Liver (tissue), 9 donors: Measurements from ENCODE around the gene BLVRA. TPM values are rescaled to one million over a fixed set of nuclear protein-coding genes. Genes with fewer than 3 reads are reported as not detected.
"Not testable (repeated sequence)": the region's sequence is repeated elsewhere in the genome, so short reads cannot be mapped to it uniquely, and the experiment has no call there.

Experiments
- DNase-seq: peaks from one replicate; pipeline ENCODE4 v3.0.0-alpha.2; 2017; ENCODE audit warnings: low spot score
- H3K27ac ChIP-seq, 2 donors: one replicate each; pipeline ENCODE4 v1.7.0; 2013; ENCODE audit warnings: inconsistent platforms in 2 of 2, low read length in 2 of 2, control low read depth in 1 of 2, low read depth in 1 of 2, mild to moderate bottlenecking in 1 of 2
- H3K27me3 ChIP-seq, 4 donors: one replicate each; pipeline versions ENCODE4 v1.6.1 to v1.7.0; 2013; ENCODE audit warnings: low read length in 3 of 4, inconsistent platforms in 1 of 4, mild to moderate bottlenecking in 1 of 4, moderate library complexity in 1 of 4; ENCODE audit not compliant: control insufficient read depth in 4 of 4, insufficient read depth in 4 of 4
- H3K36me3 ChIP-seq, 4 donors: one replicate each; pipeline versions ENCODE4 v1.6.1 to v1.7.0; 2013; ENCODE audit warnings: low read length in 3 of 4, mild to moderate bottlenecking in 3 of 4, low read depth in 1 of 4, moderate library complexity in 1 of 4; ENCODE audit not compliant: control insufficient read depth in 4 of 4, insufficient read depth in 3 of 4
- H3K4me1 ChIP-seq, 4 donors: one replicate each; pipeline versions ENCODE4 v1.6.1 to v1.7.0; 2013; ENCODE audit warnings: low read length in 3 of 4, mild to moderate bottlenecking in 3 of 4, moderate library complexity in 1 of 4; ENCODE audit not compliant: control insufficient read depth in 4 of 4, insufficient read depth in 4 of 4
- H3K4me3 ChIP-seq, 3 donors: one replicate each; pipeline versions ENCODE4 v1.6.1 to v1.7.0; 2013; ENCODE audit warnings: low read length in 3 of 3, control low read depth in 1 of 3, low read depth in 1 of 3, mild to moderate bottlenecking in 1 of 3
- H3K9ac ChIP-seq, 2 donors: one replicate each; pipeline ENCODE4 v1.7.0; 2013; ENCODE audit warnings: low read length in 2 of 2, mild to moderate bottlenecking in 2 of 2, moderate library complexity in 2 of 2, control low read depth in 1 of 2, low read depth in 1 of 2
- H3K9me3 ChIP-seq, 4 donors: one replicate each; pipeline versions ENCODE4 v1.6.1 to v1.7.0; 2013; ENCODE audit warnings: low read length in 3 of 4; ENCODE audit not compliant: control insufficient read depth in 4 of 4
- CTCF ChIP-seq: fragments of 150-350 bp; IDR thresholded peaks from 2 replicates; pipeline ENCODE4 v1.5.1; 2017; ENCODE audit warnings: improper control_type of control experiment, low read depth, low read length; ENCODE audit not compliant: missing input control
- FOXA1 ChIP-seq: IDR thresholded peaks from 2 replicates; pipeline ENCODE4 v1.6.1; 2016; ENCODE audit warnings: antibody characterized with exemption
- FOXA2 ChIP-seq: IDR thresholded peaks from 2 replicates; pipeline ENCODE4 v1.6.1; 2016; ENCODE audit warnings: antibody characterized with exemption
- HNF4A ChIP-seq, 2 donors: conservative IDR thresholded peaks; 2 replicates each; pipeline ENCODE4 v1.6.1; 2016; ENCODE audit warnings: antibody characterized with exemption in 2 of 2, mild to moderate bottlenecking in 2 of 2
- HNF4G ChIP-seq: IDR thresholded peaks from 2 replicates; pipeline ENCODE4 v1.6.1; 2016; ENCODE audit warnings: antibody characterized with exemption
- JUND ChIP-seq, 2 donors: IDR thresholded peaks; 2 replicates each; pipeline ENCODE4 v1.6.1; 2016; ENCODE audit warnings: antibody characterized with exemption in 2 of 2
- NR2F2 ChIP-seq: IDR thresholded peaks from 2 replicates; pipeline ENCODE4 v1.6.1; 2016; ENCODE audit warnings: antibody characterized with exemption
- RAD21 ChIP-seq, 2 donors: IDR thresholded peaks; 2 replicates each; pipeline ENCODE4 v1.6.1; 2016; ENCODE audit warnings: antibody characterized with exemption in 2 of 2, mild to moderate bottlenecking in 2 of 2
- REST ChIP-seq: IDR thresholded peaks from 2 replicates; pipeline ENCODE4 v1.6.1; 2016; ENCODE audit warnings: antibody characterized with exemption, mild to moderate bottlenecking
- SP1 ChIP-seq: IDR thresholded peaks from 2 replicates; pipeline ENCODE4 v1.6.1; 2018; ENCODE audit warnings: antibody characterized with exemption, mild to moderate bottlenecking
- WGBS: extraction: QIAGEN DNeasy Blood & Tissue Kit; methylation state at CpG from one replicate; pipeline ENCODE4 v1.1.7; 2013; 5-methylcytosine and 5-hydroxymethylcytosine counted together
- polyA plus RNA-seq, 2 donors: library from polyadenylated mRNA; stranded (reverse) in 1 of 2; unstranded in 1 of 2; fragments of 200-250 nt in 1 of 2; fragments of >200 nt in 1 of 2; fragmentation: Nextera tagmentation in 1 of 2; extraction: Ambion mirVana in 1 of 2; gene quantifications; one replicate each; pipeline versions ENCODE4 v1.2.1 to v1.2.3, GENCODE V29; 2013 to 2015
- total RNA-seq, 2 donors: library from RNA; depleted of rRNA; stranded (reverse); fragments of >200 nt; gene quantifications; one replicate each; pipeline ENCODE4 v1.2.3, GENCODE V29; 2014
- donor health status: healthy.
- donor health status: healthy.
- donor health status: healthy.
- donor health status: healthy.
- donor health status: healthy.

Gene BLVRA
- total and polyA plus RNA-seq, 4 donors, result 5.1 to 23.5 (median 6.8) TPM

GRCh38 chr7:43729924-43730248 is 28.6 kb upstream of the BLVRA start:
- H3K27ac ChIP-seq, result peak overlapping the region; percentile 24 to 88
- TF ChIP-seq NR2F2, result no peak
- TF ChIP-seq REST, result no peak
- TF ChIP-seq SP1, result no peak
- no peak for TF ChIP-seq HNF4G
- no peak for TF ChIP-seq FOXA1
- peaks cover 0 to 13% (median 7%) of the 10 kb centered on the region in 4 donors for H3K4me1 ChIP-seq

GRCh38 chr7:43731494-43731893 is 27.0 kb upstream of the BLVRA start:
- not testable (repeated sequence) for H3K27me3 ChIP-seq, H3K9ac ChIP-seq, DNase-seq, H3K27ac ChIP-seq, H3K9me3 ChIP-seq, H3K4me3 ChIP-seq, H3K36me3 ChIP-seq
- 86% methylated on average over 3 of the region's 3 CpGs for WGBS
- H3K4me1 ChIP-seq, result peaks cover 0 to 13% (median 7%) of the 10 kb centered on the region in 4 donors

More at GRCh38 chr7:43729924-43730248, 28.6 kb upstream of the BLVRA start:
- Histone ChIP-seq H3K9me3 (no peaks in the 10 kb centered on the region), H3K9ac (peak overlapping the region; percentile 83 to 94), H3K27me3 (no peaks in the 10 kb centered on the region), H3K4me3 (peak overlapping the region; percentile 58 to 99 (median 74)), H3K36me3 (no peaks in the 10 kb centered on the region)
- WGBS, result 23% methylated on average over 4 of the region's 4 CpGs
- no peak for DNase-seq

- DNase-seq, H3K36me3 ChIP-seq, H3K9me3 ChIP-seq, H3K27me3 ChIP-seq, H3K27ac ChIP-seq, H3K4me1 ChIP-seq, H3K4me3 ChIP-seq, H3K9ac ChIP-seq: not testable (repeated sequence)
- WGBS, result 82% methylated on average over 18 of the region's 18 CpGs
Observed at GRCh38 chr7:43734575-43735332, 23.7 kb upstream of the BLVRA start.

DNA sequence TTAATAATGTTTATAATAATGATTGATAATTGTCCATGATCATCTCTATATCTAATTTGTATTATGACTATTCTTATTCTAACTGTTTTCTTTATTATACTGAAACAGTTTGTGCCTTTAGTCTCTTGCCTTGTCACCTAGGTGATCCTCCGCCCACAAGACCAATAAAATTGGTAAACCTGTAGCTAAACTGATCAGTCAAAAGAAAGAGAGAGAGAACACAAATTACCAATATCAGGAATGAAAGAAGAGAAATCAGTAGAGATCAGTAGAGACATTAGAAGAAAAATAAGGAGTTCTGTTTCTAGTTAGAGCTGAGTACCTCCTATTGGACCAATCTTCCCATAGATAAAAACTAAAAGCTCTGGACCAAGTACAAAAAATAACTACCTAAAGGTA is 23.1 kb upstream of the BLVRA start:
- Histone ChIP-seq H3K4me3 (no peak overlapping the region), H3K9ac (no peak overlapping the region), H3K27me3 (peaks cover 0 to 3% (median 0%) of the 10 kb centered on the region in 4 donors), H3K27ac (no peak overlapping the region), H3K36me3 (no peaks in the 10 kb centered on the region), H3K4me1 (no peaks in the 10 kb centered on the region), H3K9me3 (no peaks in the 10 kb centered on the region)
- TF ChIP-seq REST (no peak), FOXA2 (no peak), RAD21 (IDR thresholded peaks at IDR 0.05) (no peak), JUND (IDR thresholded peaks at IDR 0.05) (no peak), HNF4A (conservative IDR thresholded peaks at IDR 0.05) (no peak), CTCF (no peak)
- 97% methylated on average over 1 of the region's 1 CpG for WGBS
- DNase-seq, result no peak
